OCI-LY7 (cell line): ENCODE results near the gene IFIH1. TPM values are rescaled to one million over a fixed set of nuclear protein-coding genes. Genes with fewer than 3 reads are reported as not detected.

Experiments used
- BruUV-seq: library from RNA; stranded (reverse); fragments of 400-500 nt; replicated peaks from 2 replicates; lab custom pipeline; 2021; lab: Mats Ljungman, UMichigan
- CTCF ChIA-PET: fragments of 300-600 bp; sonication (Branson Sonifier 250); formaldehyde crosslinking; loops from one replicate; lab custom pipeline; 2022; ENCODE audit warnings: antibody characterized with exemption; ENCODE audit not compliant: unreplicated experiment; lab: Charles Lee
- POLR2A ChIA-PET: fragments of 300-600 bp; sonication (Branson Sonifier 250); formaldehyde crosslinking; loops from one replicate; lab custom pipeline; 2022; ENCODE audit warnings: antibody characterized with exemption; lab: Charles Lee
- DNase-seq: peaks from one replicate; pipeline ENCODE4 v3.0.0-alpha.2; 2015; ENCODE audit warnings: low spot score
- H2AFZ ChIP-seq: fragments of 200-600 bp; sonication (generic), shearing (Covaris generic); 2 replicates; pipeline ENCODE4 v1.6.1; 2014; ENCODE audit warnings: mild to moderate bottlenecking, antibody characterized with exemption, low read length, moderate library complexity
- H3K27ac ChIP-seq: fragments of 200-600 bp; sonication (generic); 2 replicates; pipeline ENCODE4 v1.5.1; 2014; ENCODE audit warnings: mixed run types, low read depth, mild to moderate bottlenecking, moderate library complexity, low read length, inconsistent platforms; ENCODE audit not compliant: poor library complexity, severe bottlenecking
- H3K36me3 ChIP-seq: fragments of 200-600 bp; sonication (generic); 2 replicates; pipeline ENCODE4 v1.6.1; 2014; ENCODE audit warnings: mild to moderate bottlenecking, antibody characterized with exemption, low read length, moderate library complexity, mixed read lengths; ENCODE audit not compliant: insufficient read depth
- H3K4me1 ChIP-seq: fragments of 200-600 bp; sonication (generic); 2 replicates; pipeline ENCODE4 v1.5.1; 2014; ENCODE audit warnings: mild to moderate bottlenecking, low read length; ENCODE audit not compliant: insufficient read depth, poor library complexity, severe bottlenecking
- H3K4me2 ChIP-seq: fragments of 200-600 bp; sonication (generic); 2 replicates; pipeline ENCODE4 v1.6.1; 2014; ENCODE audit warnings: mild to moderate bottlenecking, low read length
- H3K4me3 ChIP-seq: fragments of 200-600 bp; sonication (generic); 2 replicates; pipeline ENCODE4 v1.5.1; 2014; ENCODE audit warnings: mild to moderate bottlenecking, low read depth, low read length; ENCODE audit not compliant: poor library complexity, severe bottlenecking
- H3K79me2 ChIP-seq: fragments of 200-600 bp; sonication (generic); 2 replicates; pipeline ENCODE4 v1.6.1; 2016; ENCODE audit warnings: low read depth, mild to moderate bottlenecking, low read length, moderate library complexity, mixed read lengths; ENCODE audit not compliant: insufficient read depth
- H3K9me2 ChIP-seq: fragments of 200-600 bp; sonication (generic); 2 replicates; pipeline ENCODE4 v1.6.1; 2016; ENCODE audit warnings: mild to moderate bottlenecking, low read length, mixed read lengths; ENCODE audit not compliant: insufficient read depth
- H3K9me3 ChIP-seq: fragments of 200-600 bp; sonication (generic); 2 replicates; pipeline ENCODE4 v1.6.1; 2014; ENCODE audit warnings: mild to moderate bottlenecking, mixed run types, low read length, mixed read lengths
- H4K20me1 ChIP-seq: fragments of 200-600 bp; sonication (generic); 2 replicates; pipeline ENCODE4 v1.6.1; 2014; ENCODE audit warnings: mild to moderate bottlenecking, antibody characterized with exemption, low read length, moderate library complexity, mixed read lengths; ENCODE audit not compliant: insufficient read depth
- EZH2phosphoT487 ChIP-seq: fragments of 200-600 bp; sonication (generic); IDR thresholded peaks from 2 replicates; pipeline ENCODE4 v1.6.1; 2018; ENCODE audit warnings: low read depth, borderline replicate concordance, mild to moderate bottlenecking, mixed run types, antibody characterized with exemption, low read length, moderate library complexity, mixed read lengths
- intact Hi-C: fragments of 100-400 bp; cut with micrococcal nuclease; formaldehyde crosslinking; loops from one replicate; pipeline ENCODE4 v1.10.0; 2022; ENCODE audit not compliant: unreplicated experiment
- total RNA-seq, 2 experiments: library from RNA; depleted of rRNA in 1 of 2; stranded (reverse); fragments of >200 nt in 1 of 2; shearing (Covaris generic) in 1 of 2; gene quantifications; 2 replicates each; pipeline ENCODE4 v1.2.3, GENCODE V29; 2014 to 2022
- TF ChIP-seq, protein P1 (sequence below): fragments of 200-600 bp; sonication (generic); conservative IDR thresholded peaks from 2 replicates; pipeline ENCODE4 v1.5.1; 2014; ENCODE audit warnings: mild to moderate bottlenecking, antibody characterized with exemption, low read length, moderate library complexity, mixed read lengths

IFIH1 gene
- total RNA-seq, 2 experiments from 2014 or later = 10.6 to 12.3 TPM

DNA sequence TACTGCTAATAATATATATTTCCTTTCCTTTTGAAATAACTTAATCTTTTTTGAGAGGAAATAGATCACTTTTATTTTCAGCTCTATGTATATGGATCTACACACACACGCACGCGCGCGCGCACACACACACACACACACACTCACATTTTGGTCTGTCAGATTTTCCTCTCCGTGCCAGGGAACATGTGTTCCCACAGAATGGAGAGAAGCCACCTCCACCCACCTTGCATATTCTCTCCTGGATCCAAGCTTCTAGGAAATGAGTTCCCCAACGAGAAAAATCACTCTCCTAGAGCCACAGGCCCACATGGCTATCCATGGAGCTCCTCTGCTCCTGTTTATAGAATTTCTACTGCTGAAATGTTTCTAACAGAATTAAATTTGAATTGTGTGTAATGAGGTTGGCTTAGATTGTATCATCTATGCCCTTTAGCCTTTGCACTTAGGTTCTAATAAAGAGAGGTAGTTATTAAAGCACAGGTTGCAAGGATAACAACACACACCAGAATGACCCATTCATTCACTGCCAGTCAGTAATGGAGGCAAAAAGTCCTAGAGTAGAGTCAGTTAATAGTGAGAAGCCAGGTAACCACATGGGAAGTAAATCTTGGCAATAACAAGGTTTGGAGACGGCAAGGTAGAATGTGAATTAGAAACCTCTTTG lies 19.7 kb downstream of the IFIH1 start:
- H3K4me3 ChIP-seq = no peak overlapping the region
- intact Hi-C loops = loop anchor here (1.0 kb wide), 2 partner anchors 79 to 147 kb away; partner anchors contain the start of gene GCG
- ChIA-PET POLR2A (interaction anchor here (0.8 to 1.8 kb wide), 3 partner anchors 8 to 20 kb away, joined by 4 to 7 read pairs (median 4); partner anchors contain the start of gene IFIH1), CTCF (interaction anchor here (0.6 to 1.0 kb wide), 4 partner anchors 9 to 78 kb away, joined by 3 to 4 read pairs (median 4); no protein-coding TSS in a partner anchor)
- H2AFZ ChIP-seq = no peak overlapping the region
- no peak overlapping the region for H3K27ac ChIP-seq
- no peaks in the 10 kb centered on the region for H3K9me3 ChIP-seq
- no peaks in the 10 kb centered on the region for H3K4me1 ChIP-seq
- no peak for TF ChIP-seq EZH2phosphoT487
- TF ChIP-seq, protein P1, sequence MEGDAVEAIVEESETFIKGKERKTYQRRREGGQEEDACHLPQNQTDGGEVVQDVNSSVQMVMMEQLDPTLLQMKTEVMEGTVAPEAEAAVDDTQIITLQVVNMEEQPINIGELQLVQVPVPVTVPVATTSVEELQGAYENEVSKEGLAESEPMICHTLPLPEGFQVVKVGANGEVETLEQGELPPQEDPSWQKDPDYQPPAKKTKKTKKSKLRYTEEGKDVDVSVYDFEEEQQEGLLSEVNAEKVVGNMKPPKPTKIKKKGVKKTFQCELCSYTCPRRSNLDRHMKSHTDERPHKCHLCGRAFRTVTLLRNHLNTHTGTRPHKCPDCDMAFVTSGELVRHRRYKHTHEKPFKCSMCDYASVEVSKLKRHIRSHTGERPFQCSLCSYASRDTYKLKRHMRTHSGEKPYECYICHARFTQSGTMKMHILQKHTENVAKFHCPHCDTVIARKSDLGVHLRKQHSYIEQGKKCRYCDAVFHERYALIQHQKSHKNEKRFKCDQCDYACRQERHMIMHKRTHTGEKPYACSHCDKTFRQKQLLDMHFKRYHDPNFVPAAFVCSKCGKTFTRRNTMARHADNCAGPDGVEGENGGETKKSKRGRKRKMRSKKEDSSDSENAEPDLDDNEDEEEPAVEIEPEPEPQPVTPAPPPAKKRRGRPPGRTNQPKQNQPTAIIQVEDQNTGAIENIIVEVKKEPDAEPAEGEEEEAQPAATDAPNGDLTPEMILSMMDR = no peak
- H3K4me2 ChIP-seq = no peak overlapping the region
- BruUV-seq = no TSS peak
- H3K79me2 ChIP-seq = no peaks in the 10 kb centered on the region
- no peaks in the 10 kb centered on the region for H3K9me2 ChIP-seq
- H3K36me3 ChIP-seq = 0 out of 2 replicates have a peak, but pooled peaks cover 4% of the 10 kb centered on the region
- H4K20me1 ChIP-seq = no peaks in the 10 kb centered on the region
- no peak for DNase-seq

DNA sequence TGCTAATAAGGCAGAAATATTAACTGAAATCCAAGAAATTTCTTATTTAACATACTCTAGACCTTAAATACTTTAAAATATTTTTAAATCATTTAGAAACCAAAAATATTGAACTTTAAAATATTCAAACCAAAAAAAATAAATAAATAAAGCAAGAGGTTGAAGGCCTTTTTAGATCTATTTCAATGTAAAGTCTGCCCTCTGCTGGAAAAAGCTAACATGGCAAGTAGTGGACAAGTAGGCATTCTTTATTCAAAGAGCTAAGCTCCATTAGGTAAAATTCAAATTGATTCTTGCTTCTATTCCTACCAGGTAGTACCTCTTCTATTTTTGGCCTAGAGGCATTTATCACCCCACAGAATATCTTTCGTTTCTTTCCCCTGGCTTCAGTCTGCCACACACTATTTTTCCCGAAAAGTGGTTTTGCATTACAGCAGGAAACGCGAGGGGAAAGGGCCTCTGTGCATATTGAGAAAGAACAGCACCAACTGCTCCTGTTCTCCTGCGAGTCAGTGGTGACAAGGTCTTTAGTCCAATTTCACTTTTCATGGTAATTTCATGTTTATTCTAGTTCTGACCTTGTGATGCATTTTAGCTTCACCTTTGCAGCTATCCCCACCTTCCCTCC lies 20.4 kb downstream of the IFIH1 start:
- Histone ChIP-seq H3K79me2 (no peaks in the 10 kb centered on the region), H3K9me2 (no peaks in the 10 kb centered on the region), H3K4me1 (no peaks in the 10 kb centered on the region), H3K4me3 (no peak overlapping the region), H4K20me1 (no peaks in the 10 kb centered on the region), H3K27ac (no peak overlapping the region), H3K4me2 (no peak overlapping the region), H3K9me3 (no peaks in the 10 kb centered on the region), H3K36me3 (0 out of 2 replicates have a peak, but pooled peaks cover 4% of the 10 kb centered on the region), H2AFZ (no peak overlapping the region)
- peak; percentile 71 for DNase-seq
- no peak for TF ChIP-seq EZH2phosphoT487
- TF ChIP-seq, protein P1 = peak; percentile 89
- ChIA-PET POLR2A (interaction anchor here (0.8 to 1.8 kb wide), 3 partner anchors 9 to 21 kb away, joined by 4 to 7 read pairs (median 4); partner anchors contain the start of gene IFIH1), CTCF (interaction anchor here (0.6 to 1.0 kb wide), 4 partner anchors 10 to 77 kb away, joined by 3 to 4 read pairs (median 4); no protein-coding TSS in a partner anchor)
- no TSS peak for BruUV-seq
- intact Hi-C loops = loop anchor here (1.0 kb wide), 2 partner anchors 78 to 146 kb away; partner anchors contain the start of gene GCG
